Hypothalamus (tissue), 51 donors: ENCODE data around the gene C1orf198.

Experiments
- DNase-seq, 51 donors: peaks; one replicate each; lab custom pipeline; 2025; lab: John Stamatoyannopoulos, UW

C1orf198 gene

DNA sequence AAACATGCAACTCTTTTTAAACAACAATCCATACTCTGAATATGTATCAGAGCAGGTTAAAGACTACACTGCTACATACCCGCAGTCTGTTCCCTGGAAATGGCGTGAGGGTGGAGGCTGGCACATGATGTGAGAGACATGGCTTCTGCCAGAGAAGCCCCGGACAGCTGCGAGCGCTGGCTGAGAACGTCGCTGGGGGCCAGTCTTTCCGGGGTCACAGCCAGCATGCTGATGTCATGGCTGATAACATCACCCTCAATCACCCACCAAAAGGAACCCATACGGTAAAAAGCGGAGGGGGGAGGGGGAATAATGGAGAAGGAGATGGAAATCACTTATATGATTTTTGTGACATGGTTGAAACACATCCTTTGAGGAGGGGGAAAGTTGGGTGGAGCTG is 29.1 kb downstream of the C1orf198 start:
- peak in 27 of 51 donors; percentile 13 to 70 (median 54) for DNase-seq

DNA sequence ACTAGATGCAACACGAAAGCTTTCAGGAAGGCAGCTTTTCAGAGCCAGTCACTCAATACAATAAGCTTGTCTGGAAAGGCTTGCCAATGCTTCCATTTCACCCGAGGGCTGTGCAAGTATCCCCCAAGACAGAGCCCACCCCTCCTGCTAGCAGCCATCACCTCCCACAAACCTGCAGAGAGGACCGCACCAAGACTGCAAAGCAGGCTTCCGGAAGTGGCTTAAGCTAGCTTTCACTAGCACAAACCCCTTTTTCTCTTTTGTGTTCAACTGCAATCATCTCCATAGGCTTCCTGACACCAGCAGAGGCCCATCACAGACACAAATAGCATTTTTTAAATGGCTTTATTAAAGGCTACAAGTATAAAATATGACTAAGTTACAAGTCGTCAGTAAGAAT is 31.5 kb downstream of the C1orf198 start:
- DNase-seq: no peak

DNA sequence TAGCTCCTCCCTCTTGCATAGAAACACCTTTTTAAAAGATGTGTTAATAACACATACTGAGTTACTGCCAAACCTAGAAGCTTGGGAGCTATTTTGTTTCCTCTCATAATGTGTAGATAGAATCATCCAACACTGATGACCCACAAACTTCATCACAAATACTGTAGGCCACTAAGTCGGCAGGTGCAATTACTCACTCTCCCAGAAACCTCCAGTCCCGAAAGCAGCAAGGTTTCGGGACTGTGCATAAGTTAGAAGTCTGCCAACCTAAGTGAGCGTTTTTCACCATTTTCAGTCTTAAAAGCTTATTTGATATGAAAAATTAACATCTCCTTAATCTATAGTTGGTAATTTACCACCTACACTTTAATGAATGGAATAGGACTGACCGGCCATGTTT is 32.0 kb downstream of the C1orf198 start:
- DNase-seq: no peak

DNA sequence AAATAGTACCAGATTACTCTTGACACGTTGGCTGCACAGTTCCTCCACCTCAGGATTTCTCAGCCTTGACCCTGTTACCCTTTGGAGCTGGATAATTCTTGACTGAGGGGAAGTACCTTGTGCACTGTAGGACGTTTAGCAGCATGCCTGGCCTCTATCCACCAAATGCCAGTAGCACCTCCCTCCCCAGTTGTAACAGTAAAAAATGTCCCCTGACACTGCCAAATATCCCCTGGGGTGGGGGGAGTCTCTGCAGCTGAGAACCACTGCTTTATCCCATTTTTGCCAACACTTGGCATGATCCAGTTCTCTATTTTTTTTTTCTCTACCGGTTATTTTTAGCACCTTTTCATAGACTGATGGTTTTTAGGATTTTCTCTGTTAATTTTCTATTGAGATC is 34.0 kb downstream of the C1orf198 start:
- DNase-seq: no peak

DNA sequence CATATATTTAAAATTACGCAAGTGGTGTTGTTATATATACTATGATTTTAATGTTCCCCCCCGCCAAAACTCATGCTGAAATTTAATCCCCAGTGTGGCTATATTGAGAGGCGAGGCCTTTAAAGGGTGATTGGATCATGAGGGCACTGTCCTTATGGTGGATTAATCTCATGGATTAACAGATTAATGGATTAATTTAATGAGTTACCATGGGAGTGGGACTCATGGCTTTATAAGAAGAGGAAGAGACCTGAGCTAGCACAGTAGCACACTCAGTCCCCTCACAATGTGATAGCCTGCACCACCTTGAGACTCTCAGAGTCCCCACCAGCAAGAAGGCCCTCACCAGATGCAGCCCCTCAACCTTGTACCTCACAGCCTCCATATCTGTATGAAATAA is 34.8 kb downstream of the C1orf198 start:
- no peak for DNase-seq

DNA sequence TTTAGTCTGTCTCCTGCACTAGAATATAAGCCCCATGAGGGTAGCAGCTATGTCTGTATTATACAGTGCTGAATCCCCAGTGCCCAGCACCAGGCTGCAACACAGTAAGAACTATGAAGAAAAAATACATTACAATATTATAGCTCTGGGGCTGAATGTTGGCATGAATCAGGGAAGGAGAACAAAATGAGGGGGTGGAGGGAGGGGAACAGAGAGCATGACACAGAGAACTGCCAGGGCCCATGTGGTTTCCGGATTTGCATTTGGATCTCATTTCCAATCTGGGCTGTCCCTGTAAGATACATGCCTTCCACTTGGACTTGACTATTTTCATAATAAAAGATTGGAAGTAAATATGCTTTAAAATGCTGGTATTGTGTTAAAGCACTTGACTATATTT is 35.8 kb downstream of the C1orf198 start:
- DNase-seq: no peak

DNA sequence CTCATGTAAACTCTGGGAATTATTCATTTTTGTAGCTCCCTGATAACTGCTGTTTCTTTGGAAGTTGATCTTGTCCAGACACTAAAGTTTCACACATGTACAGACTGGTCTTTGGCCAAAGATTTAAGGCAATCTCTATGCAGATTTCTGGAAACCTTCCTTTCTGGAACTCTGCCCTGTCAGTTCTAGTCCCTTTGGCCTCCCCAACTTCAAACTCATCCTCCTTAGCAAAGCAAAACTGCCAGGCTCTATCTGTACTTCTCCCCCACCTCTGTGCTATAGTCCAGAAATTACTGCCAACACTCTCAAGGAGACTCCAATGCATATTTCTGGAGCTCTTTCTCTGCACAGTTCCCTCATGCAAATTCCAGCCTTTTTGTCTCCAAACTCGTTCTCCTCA is 36.5 kb downstream of the C1orf198 start:
- DNase-seq: no peak

DNA sequence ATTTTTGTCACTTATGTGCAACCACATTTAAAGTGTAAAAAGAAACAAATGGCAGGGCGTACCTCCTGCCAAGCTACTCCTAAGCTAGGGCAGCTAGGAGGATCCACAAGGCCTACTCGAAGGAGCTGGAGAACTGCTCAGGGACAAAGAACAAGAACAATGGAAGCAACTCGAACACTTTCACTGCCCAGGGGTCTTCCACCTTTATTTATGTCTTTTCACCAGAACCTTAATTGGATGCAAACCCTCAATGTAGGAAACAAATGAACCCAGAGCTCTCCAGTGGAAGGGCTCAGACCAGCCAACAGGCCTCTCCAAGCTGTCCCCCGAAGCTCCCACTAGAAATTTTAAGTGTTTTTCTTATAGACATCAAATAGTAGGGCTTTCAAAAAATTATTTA is 39.9 kb downstream of the C1orf198 start:
- DNase-seq: no peak

DNA sequence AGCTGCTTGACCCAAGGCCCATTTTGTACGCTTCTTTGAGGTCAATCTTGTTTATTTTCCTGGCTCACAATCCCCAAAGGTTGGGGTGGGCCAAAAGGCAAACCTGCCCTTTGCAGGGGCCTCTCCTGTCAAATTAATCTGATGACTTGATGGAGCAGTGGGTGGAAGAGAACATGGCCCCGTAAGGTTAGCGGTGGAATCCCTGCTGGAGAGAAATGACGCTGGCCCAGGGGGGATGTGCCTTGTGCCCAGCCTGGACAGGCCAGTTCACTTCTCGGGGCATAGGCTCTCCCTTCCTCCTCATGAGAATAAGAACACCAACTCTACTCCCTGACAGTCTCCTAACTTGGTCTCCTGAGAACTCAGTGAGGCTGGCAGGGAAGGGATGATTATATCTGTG is 40.5 kb downstream of the C1orf198 start:
- peak in 1 of 51 donors; percentile 51 for DNase-seq

DNA sequence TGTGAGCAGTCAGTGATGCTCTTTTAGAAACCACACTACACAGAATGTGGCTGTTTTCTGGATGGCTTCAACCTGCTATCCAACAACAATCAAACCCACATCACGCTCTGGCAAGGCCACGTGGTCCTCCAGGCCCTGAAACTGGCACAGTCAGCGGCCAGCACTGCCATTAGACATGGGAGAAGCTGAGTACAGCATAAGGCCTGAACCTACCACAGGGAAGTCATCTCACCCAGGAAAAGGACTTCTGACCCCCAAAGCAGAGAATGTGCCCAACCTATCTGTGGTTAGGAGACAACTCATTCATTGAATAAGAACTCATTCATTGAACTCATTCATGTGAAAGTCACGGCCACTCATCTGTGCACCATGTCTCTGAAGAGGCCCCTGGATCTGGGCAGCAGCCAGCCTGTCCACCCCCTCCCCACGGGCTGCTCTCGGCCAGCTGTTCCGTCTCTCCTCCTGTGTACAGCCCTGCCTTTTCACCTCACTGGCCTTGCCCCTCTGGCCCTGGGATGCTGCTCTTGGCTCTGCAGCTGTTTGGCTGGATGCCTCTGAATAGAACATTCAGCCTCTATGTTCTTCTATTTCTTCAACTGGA is 41.1 kb downstream of the C1orf198 start:
- peak in 32 of 51 donors; percentile 29 to 87 (median 64) for DNase-seq

DNA sequence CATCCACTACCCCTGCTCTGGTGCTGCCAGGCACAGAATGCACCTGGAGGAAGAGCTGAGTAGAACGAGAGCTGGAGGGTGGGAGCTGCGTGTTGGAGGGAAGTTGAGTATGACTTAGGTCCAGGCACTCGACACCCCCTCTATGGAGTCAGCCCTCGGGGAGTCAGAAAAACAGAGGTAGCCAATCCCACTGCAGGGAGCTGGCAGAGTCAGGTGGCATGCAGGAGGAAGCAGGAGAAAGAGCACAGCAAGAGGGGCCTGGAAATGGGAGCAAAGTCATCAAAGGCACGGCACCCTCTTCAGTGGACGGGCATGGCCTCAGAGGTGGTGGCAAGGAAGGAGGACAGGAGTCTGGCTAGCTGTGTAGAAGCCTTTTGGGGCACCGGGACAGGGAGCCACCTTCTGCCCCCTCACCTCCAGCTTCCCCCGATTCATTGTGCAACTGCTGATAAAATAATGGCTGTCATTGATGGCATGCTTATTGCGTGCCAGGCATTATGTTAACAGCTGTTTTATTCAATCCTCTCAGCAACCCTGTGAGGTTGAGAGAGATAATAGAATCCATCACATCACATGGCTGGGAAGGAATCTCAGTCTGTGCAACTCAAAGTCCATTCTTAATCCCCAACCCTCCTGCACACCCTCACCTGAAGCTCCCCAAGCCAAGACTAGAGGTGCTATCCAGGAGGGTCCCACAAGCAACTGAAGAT is 42.0 kb downstream of the C1orf198 start:
- peak in 2 of 51 donors; percentile 34 to 41 for DNase-seq

DNA sequence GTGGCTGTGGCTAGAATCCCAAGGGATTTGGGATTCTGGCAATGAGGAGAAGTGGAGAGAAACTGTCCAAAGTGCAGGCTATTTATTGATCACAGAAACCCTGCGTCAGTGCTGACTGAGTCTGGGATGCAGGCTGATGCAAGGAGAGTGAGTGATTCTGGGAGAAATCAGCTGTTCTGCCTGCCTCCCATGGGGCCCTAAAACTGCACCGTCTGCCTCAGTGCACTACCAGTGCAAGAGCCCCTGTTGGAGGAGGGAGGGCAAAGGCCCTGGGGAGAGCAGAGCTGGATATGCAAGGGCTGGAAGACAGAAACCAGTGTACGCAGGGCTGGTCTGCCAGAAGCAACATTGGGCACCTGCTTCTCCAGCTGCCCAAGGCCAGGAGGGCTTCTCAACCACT is 42.6 kb downstream of the C1orf198 start:
- DNase-seq: peak in 1 of 51 donors; percentile 43

DNA sequence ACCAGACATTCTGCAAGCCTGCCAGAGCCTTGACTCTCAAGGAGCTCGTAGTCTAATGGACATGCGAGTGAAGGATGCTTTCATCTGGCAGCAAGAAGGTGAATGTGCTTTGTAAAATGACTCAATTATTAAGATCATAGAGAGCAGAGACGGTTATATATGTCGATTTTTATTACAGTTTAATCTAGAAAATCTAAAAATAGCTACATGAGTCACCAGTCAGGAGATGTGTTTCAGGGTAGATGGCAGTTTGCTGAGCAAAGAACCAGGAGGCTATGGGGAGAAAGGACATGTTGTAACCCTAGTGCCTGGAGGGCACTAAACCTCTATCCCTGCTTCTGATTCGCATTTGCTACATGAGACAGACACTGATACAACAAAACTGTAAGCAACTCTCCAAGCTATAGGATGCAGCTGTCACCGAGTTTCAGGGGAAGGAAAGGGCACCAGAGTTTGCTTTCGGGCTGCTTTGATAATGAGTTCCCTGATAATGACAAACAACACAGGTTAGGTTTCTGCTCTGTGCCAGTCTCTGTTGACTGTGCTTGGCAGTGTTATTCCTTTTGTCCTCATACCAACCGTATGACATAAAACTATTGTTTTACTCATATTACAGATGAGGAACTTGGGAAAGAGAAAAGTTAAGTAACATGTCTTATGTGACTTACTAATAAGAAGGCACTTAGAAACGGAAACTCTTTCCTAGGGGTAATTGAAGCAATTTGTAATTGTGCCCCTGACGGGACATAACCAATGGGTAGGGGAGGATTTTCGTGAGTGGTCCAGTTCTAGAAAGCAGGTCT is 43.2 kb downstream of the C1orf198 start:
- DNase-seq: peak in 3 of 51 donors; percentile 39 to 48 (median 47)

DNA sequence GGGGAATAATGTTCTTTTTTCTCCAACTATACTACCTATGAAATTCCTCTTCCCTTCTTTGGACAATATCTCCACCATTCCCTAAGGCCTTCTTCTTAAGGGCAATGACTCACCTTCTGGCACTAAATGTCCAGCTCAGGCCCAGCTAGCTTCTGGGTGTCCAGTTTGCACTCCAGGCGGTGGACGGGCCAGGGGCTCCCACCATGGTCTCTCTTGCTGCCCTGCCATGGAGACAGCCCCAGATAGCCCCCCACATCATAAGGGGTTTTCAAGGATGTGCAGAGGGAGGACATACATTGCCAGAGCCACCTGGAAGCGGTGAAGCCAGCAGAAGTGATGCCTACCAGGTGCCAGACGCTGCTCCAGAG is 43.8 kb downstream of the C1orf198 start:
- no peak for DNase-seq

DNA sequence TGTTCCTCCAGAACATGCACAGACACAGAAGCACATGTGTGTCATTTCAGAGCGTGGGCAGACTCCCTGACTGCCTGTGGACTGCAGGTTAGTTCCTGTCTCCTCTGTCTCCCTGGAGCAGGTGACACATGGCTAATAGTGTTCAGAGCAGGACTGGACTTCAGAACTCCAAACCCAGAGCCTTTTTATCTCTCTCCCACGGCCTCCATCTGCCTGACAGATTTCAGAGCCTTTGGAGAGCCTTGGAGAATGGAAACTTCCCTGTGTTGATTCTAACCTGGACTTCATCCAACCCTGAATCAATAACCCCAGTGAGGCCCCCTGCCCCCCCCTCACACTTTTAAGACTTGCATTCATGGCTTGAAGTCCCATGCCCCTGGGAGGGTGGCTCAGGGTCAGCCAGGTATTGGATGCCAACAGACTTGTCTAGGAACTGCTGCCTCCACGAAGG is 44.4 kb downstream of the C1orf198 start:
- no peak for DNase-seq

DNA sequence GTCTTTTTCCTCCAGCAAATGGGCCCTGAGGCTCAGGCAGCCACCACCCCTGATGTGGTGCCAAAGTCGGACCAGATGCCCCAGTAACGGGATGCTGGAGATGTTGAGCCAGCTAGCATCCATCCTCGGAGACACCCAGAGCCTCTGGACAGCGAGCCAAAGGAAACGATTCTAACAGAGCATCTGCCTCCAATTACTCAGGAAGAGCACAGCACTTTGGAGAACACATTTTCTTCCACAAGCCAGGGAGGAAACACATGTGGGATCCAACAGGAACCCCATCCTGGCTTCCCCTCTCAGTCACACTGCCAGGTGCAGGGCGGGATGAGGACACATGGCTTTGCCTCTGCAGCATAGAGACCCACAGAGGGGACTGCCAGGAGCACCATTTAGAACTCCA is 44.9 kb downstream of the C1orf198 start:
- peak in 1 of 51 donors; percentile 27 for DNase-seq

DNA sequence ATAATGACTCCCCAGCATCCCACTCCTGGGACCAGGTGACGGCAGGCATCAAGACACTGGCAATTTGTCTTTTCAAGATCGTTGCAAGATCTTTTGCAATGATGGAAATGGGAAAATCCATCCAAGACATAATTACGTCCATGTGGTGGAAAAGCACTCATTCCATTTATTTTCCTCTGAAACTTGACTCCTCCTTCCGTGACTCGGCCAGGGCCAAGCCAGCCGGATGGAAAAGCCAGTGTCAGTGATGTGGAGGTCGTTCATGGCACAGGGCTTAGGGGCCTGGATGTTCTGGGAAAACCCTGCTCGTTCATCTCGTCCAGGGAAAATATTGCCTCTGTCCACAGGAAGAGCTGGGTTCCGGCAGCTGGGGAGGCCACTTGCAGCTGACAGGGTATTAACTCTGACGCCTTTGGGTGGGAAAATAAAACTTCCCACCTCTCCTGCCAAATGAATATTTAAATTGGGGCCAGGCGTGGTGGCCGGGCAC is 46.2 kb downstream of the C1orf198 start:
- no peak for DNase-seq

DNA sequence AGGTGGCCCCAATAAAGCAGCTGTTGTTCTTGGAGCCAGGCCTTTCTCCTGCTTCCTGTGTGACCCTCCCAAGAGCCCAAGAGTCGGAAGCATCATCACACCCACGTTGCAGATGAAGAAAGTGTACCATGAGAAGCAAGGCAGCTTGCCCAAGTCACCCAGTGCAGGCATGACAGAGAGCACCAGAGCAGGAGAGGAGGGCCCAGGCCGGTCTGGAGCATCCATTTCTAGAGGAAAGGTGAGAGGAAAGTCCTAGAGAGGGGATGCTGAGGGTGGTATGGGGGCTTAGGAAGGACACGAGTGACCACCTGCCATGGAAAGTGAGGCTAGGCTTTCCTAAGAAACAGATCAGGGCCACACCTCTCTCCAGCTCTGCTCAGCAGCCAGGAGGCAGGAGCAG is 47.0 kb downstream of the C1orf198 start:
- DNase-seq: peak in 1 of 51 donors; percentile 73

DNA sequence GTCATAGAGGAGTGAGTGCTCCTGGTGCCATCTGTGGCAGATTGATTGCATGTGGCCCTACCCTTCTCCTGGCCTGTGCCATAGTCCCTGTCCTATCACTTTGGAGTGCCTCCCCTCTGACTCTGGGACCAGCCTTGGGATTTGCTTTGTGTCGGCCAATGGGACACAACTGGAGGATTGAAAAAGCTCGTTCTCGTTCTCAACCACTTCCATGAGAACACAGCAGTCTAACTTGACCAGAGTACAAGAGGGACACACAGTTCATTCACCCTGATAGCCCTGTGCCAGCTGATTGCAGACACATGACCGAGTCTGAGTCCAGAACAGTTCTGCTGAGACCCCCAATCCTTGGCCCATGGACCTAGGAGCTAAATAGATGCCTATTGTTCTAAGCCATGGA is 47.8 kb downstream of the C1orf198 start:
- DNase-seq: peak in 28 of 51 donors; percentile 24 to 87 (median 55)

DNA sequence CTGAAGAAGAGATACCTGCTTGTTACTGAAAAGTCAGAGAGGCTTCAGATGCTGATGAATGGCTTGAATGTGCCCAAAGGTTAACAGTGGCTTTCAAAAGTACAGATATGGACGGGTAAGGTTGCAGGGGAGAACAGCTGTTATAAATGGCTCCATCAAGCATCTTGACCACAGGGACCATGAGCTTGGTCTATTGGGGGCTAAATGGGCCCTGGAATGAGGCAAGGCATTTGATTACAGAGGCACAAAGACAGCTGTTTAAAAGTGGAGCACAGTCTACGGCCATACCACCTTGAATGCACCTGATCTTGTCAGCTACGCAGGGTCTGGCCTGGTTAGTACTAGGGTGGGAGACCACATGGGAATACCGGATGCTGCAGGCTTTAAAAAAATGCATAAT is 48.3 kb downstream of the C1orf198 start:
- no peak for DNase-seq

DNA sequence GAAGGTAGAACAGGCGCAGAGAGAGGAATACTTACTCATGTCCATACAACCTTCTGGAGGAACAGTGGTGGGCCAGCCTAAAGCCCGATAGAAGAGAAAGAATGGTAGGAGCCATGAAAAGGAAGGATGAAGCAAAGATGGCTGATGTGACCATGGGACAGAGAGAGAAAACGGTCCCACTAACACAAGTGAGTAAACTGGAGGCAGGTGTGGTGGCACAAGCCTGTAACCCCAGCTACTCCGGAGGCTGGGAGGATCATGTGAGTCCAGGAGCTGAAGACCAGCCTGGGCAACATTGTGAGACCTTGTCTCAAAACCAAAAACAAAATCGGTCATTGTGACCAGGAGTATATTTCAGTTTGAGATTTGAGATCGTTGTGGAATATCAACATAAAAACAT is 49.4 kb downstream of the C1orf198 start:
- DNase-seq: no peak

DNA sequence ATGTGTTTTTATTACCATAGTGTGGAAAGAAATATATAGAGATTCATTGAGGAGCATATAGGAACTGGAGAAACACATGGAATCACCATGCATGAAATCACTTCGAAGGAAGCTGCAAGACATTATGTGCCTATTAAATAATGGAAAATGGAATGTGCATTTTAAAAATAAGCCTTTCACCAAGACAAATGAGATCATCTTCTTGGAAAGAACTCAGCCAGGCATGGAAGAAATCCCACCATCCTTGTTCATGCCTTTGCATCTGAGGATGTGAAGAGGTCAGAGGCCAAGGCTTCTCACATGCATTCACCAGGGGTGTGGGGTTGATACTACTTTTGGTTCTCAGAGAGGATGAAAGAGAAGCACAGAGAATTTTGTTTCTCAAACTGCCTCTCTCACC is 50.0 kb downstream of the C1orf198 start:
- no peak for DNase-seq
